HepG2 (cell line): ENCODE measurements around the gene ZNHIT1. TPM values are rescaled to one million over a fixed set of nuclear protein-coding genes. Genes with fewer than 3 reads are reported as not detected.

Experiments used
- BCL3 ChIP-seq: sonication (generic); formaldehyde crosslinking; IDR thresholded peaks from 2 replicates; pipeline ENCODE4 v1.5.1; 2020; ENCODE audit warnings: mild to moderate bottlenecking, missing genetic modification reagents, moderate library complexity
- CBX1 ChIP-seq: IDR thresholded peaks from one replicate; pipeline ENCODE4 v1.6.1; 2016; ENCODE audit warnings: antibody characterized with exemption, low read depth
- CHD4 ChIP-seq: fragments of 200-600 bp; sonication (generic); IDR thresholded peaks from 2 replicates; pipeline ENCODE4 v1.7.0; 2017; ENCODE audit warnings: mild to moderate bottlenecking, low read length, borderline replicate concordance
- ESRRA ChIP-seq: sonication (generic); formaldehyde crosslinking; IDR thresholded peaks from 2 replicates; pipeline ENCODE4 v1.5.1; 2020; ENCODE audit warnings: mild to moderate bottlenecking, low read depth, missing genetic modification reagents
- GFI1 ChIP-seq: sonication (generic); formaldehyde crosslinking; IDR thresholded peaks from 2 replicates; pipeline ENCODE4 v1.5.0; 2020; ENCODE audit warnings: missing genetic modification reagents, mild to moderate bottlenecking, borderline replicate concordance
- MZF1 ChIP-seq: sonication (generic); formaldehyde crosslinking; IDR thresholded peaks from 2 replicates; pipeline ENCODE4 v1.8.1; 2023; ENCODE audit warnings: mild to moderate bottlenecking, missing genetic modification reagents, borderline replicate concordance
- SALL1 ChIP-seq: sonication (generic); formaldehyde crosslinking; IDR thresholded peaks from 2 replicates; pipeline ENCODE4 v1.8.0; 2022; ENCODE audit warnings: mild to moderate bottlenecking, missing genetic modification reagents
- ZBED4 ChIP-seq: sonication (generic); formaldehyde crosslinking; IDR thresholded peaks from 2 replicates; pipeline ENCODE4 v1.4.0; 2020; ENCODE audit warnings: missing genetic modification reagents, borderline replicate concordance
- ZNF18 ChIP-seq: sonication (generic); formaldehyde crosslinking; IDR thresholded peaks from 2 replicates; pipeline ENCODE4 v1.8.0; 2022; ENCODE audit warnings: mild to moderate bottlenecking, missing genetic modification reagents; ENCODE audit not compliant: insufficient replicate concordance
- ZNF34 ChIP-seq: sonication (generic); formaldehyde crosslinking; IDR thresholded peaks from 2 replicates; pipeline ENCODE4 v1.4.0; 2020; ENCODE audit warnings: mild to moderate bottlenecking, missing genetic modification reagents, borderline replicate concordance
- ZNF362 ChIP-seq: sonication (generic); formaldehyde crosslinking; IDR thresholded peaks from 2 replicates; pipeline ENCODE4 v1.4.0; 2020; ENCODE audit warnings: missing genetic modification reagents, mild to moderate bottlenecking, borderline replicate concordance
- ZNF512 ChIP-seq: sonication (generic); formaldehyde crosslinking; IDR thresholded peaks from 2 replicates; pipeline ENCODE4 v1.4.0; 2020; ENCODE audit warnings: mild to moderate bottlenecking, missing genetic modification reagents
- ZNF574 ChIP-seq: sonication (generic); formaldehyde crosslinking; IDR thresholded peaks from 2 replicates; pipeline ENCODE4 v1.4.0; 2020; ENCODE audit warnings: missing genetic modification reagents
- ZNF740 ChIP-seq: sonication (generic); formaldehyde crosslinking; IDR thresholded peaks from 2 replicates; pipeline ENCODE4 v1.4.0; 2020; ENCODE audit warnings: missing genetic modification reagents
- polyA plus RNA-seq, 8 experiments: library from polyadenylated mRNA; depleted of rRNA in 3 of 8; stranded (reverse) in 7 of 8; unstranded in 1 of 8; fragments of >200 nt; fragmentation: Illumina TruSeq in 4 of 8; extraction: Trizol in 4 of 8; gene quantifications; 2 replicates each; pipeline versions ENCODE4 v1.2.1 to v1.2.3, GENCODE V29; 2011 to 2016; ENCODE audit warnings: low read depth in 4 of 8, missing spikeins in 1 of 8, mixed read lengths in 1 of 8; ENCODE audit not compliant: insufficient read depth in 1 of 8
- total RNA-seq, 5 experiments: library from RNA; depleted of rRNA; stranded (reverse); fragments of >200 nt; fragmentation: Illumina TruSeq; extraction: Trizol; gene quantifications; 2 replicates each; pipeline ENCODE4 v1.2.3, GENCODE V29; 2016; ENCODE audit warnings: low read depth in 1 of 5

ZNHIT1 gene
- total and polyA plus RNA-seq, 2 of the 13 experiments (the other 11 are each of a cell fraction or from before 2014, with no cell fraction given): 32.5 to 64.5 TPM

- TF ChIP-seq ZBED4 (CRISPR knock-in tag) (peak; percentile 36; the same call in 1 of the 2 replicates), ZNF362 (CRISPR knock-in tag) (peak; percentile 88), ESRRA (CRISPR knock-in tag) (peak; percentile 92), GFI1 (CRISPR knock-in tag) (no peak; the same call in 1 of the 2 replicates), ZNF18 (CRISPR knock-in tag) (peak; percentile 68), MZF1 (CRISPR knock-in tag) (no peak), ZNF512 (CRISPR knock-in tag) (no peak), ZNF34 (CRISPR knock-in tag) (no peak), BCL3 (0 out of 2 replicates have a peak, but pooled peaks have one; percentile 33), ZNF574 (CRISPR knock-in tag) (peak; percentile 60; the same call in 1 of the 2 replicates), CBX1 (peak; percentile 43), ZNF740 (CRISPR knock-in tag) (peak; percentile 54), CHD4 (peak; percentile 82; the same call in 1 of the 2 replicates), SALL1 (peak; percentile 86)
These were observed 16.9 kb upstream of the ZNHIT1 start, which contains the start of gene MOGAT3 (continued) for GRCh38 chr7:101200862-101201599.
